Lung (tissue), 12 donors: ENCODE data around the gene AGBL4. TPM values are rescaled to one million over a fixed set of nuclear protein-coding genes. Genes with fewer than 3 reads are reported as not detected.

Experiments used
- ATAC-seq: fragments of 200-7000 bp; cut with Tn5 transposase; one replicate; pipeline ENCODE4 v1.9.1; 2020; ENCODE audit warnings: moderate number of reproducible peaks; ENCODE audit not compliant: insufficient read depth, low FRiP score
- DNase-seq, 3 donors: peaks; one replicate each; pipeline ENCODE4 v3.0.0-alpha.2; 2013 to 2017
- H3K27ac ChIP-seq, 2 donors: one replicate each; pipeline ENCODE4 v1.5.1; 2013; ENCODE audit warnings: mild to moderate bottlenecking in 2 of 2, moderate library complexity in 2 of 2, control low read depth in 1 of 2, inconsistent platforms in 1 of 2, low read depth in 1 of 2, low read length in 1 of 2
- H3K27me3 ChIP-seq, 3 donors: one replicate each; pipeline ENCODE4 v1.5.1; 2013; ENCODE audit warnings: low read length in 2 of 3; ENCODE audit not compliant: control insufficient read depth in 3 of 3, insufficient read depth in 3 of 3
- H3K36me3 ChIP-seq, 4 donors: one replicate each; pipeline ENCODE4 v1.5.1; 2013; ENCODE audit warnings: low read length in 4 of 4, mild to moderate bottlenecking in 1 of 4, moderate library complexity in 1 of 4; ENCODE audit not compliant: control insufficient read depth in 4 of 4, insufficient read depth in 4 of 4
- H3K4me1 ChIP-seq, 5 donors: one replicate each; pipeline ENCODE4 v1.5.1; 2013; ENCODE audit warnings: low read length in 5 of 5, mild to moderate bottlenecking in 2 of 5, moderate library complexity in 1 of 5; ENCODE audit not compliant: control insufficient read depth in 5 of 5, insufficient read depth in 5 of 5
- H3K4me3 ChIP-seq: one replicate; pipeline ENCODE4 v1.5.1; 2013; ENCODE audit warnings: mild to moderate bottlenecking, control low read depth, moderate library complexity
- H3K9ac ChIP-seq, 2 donors: one replicate each; pipeline ENCODE4 v1.5.1; 2013; ENCODE audit warnings: low read length in 2 of 2, control low read depth in 1 of 2; ENCODE audit not compliant: insufficient read depth in 1 of 2
- H3K9me3 ChIP-seq, 4 donors: one replicate each; pipeline ENCODE4 v1.5.1; 2013; ENCODE audit warnings: low read length in 3 of 4, mild to moderate bottlenecking in 1 of 4, moderate library complexity in 1 of 4; ENCODE audit not compliant: control insufficient read depth in 4 of 4, insufficient read depth in 3 of 4
- WGBS, 2 donors: extraction: QIAGEN DNeasy Blood & Tissue Kit; methylation state at CpG; one replicate each; pipeline ENCODE4 v1.1.7; 2013; 5-methylcytosine and 5-hydroxymethylcytosine counted together
- polyA plus RNA-seq, 2 donors: library from polyadenylated mRNA; stranded (reverse); fragments of 200-250 nt; gene quantifications; one replicate each; pipeline ENCODE4 v1.2.1, GENCODE V29; 2013
- total RNA-seq, 2 donors: library from RNA; depleted of rRNA in 1 of 2; stranded (reverse); fragments of >200 nt in 1 of 2; gene quantifications; one replicate each; pipeline ENCODE4 v1.2.1, GENCODE V29; 2014 to 2021
- TF ChIP-seq, protein P1 (sequence below): IDR thresholded peaks from 2 replicates; pipeline ENCODE4 v1.5.1; 2012; ENCODE audit warnings: mild to moderate bottlenecking; ENCODE audit errors: control extremely low read depth, extremely low read depth
- donor health status: control.
- donor health status: control.
- donor health status: Bipolar disorder and iron deficiency.
- donor health status: healthy.
- donor health status: DM: yes; HTN: yes; CAD: no.

AGBL4 gene
- total and polyA plus RNA-seq, 4 donors, result 0.24 to 7.5 (median 2.6) TPM

DNA sequence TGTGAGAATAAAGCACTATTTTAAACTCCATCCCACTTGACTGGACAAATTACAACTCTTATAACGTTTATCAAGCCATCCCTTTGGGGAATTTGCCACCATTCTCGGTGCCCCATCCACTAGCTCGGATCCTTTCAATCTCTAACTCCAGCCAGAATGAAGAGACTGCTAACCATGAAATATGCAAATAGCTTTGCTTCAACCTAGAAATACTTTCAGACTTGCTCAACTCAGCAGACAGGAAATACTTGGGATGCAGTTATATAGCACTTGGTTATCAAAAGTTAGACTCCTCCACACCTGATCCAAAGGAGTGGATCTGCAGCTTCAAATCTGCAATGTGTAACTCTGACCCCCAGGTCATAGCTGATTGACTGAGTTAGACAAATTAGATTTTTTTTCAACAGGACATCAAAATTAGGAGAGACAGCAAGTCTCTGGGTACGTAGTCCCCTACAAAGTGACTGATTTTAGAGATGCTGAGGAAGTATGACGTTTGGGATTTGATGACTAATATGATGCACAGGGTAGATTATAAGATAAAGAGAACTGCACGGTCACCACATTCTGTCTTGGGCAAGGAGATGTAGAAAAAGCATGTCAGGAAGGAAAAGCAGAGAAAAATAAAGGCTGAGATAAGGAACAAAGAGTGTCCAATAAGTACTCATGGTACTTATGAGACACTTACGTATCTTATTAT, 496.0 kb downstream of the AGBL4 start:
- WGBS, 2 donors, result 68 to 72% methylated on average over 7 of the region's 7 CpGs
- TF ChIP-seq, protein P1, sequence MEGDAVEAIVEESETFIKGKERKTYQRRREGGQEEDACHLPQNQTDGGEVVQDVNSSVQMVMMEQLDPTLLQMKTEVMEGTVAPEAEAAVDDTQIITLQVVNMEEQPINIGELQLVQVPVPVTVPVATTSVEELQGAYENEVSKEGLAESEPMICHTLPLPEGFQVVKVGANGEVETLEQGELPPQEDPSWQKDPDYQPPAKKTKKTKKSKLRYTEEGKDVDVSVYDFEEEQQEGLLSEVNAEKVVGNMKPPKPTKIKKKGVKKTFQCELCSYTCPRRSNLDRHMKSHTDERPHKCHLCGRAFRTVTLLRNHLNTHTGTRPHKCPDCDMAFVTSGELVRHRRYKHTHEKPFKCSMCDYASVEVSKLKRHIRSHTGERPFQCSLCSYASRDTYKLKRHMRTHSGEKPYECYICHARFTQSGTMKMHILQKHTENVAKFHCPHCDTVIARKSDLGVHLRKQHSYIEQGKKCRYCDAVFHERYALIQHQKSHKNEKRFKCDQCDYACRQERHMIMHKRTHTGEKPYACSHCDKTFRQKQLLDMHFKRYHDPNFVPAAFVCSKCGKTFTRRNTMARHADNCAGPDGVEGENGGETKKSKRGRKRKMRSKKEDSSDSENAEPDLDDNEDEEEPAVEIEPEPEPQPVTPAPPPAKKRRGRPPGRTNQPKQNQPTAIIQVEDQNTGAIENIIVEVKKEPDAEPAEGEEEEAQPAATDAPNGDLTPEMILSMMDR, result no peak
- Histone ChIP-seq H3K36me3 (no peaks in the 10 kb centered on the region), H3K27me3 (no peaks in the 10 kb centered on the region), H3K9me3 (peaks cover 0 to 1% (median 0%) of the 10 kb centered on the region in 4 donors), H3K27ac (no peak overlapping the region), H3K4me1 (no peaks in the 10 kb centered on the region), H3K9ac (no peak overlapping the region), H3K4me3 (no peak overlapping the region)
- ATAC-seq, result no peak
- DNase-seq, result no peak

DNA sequence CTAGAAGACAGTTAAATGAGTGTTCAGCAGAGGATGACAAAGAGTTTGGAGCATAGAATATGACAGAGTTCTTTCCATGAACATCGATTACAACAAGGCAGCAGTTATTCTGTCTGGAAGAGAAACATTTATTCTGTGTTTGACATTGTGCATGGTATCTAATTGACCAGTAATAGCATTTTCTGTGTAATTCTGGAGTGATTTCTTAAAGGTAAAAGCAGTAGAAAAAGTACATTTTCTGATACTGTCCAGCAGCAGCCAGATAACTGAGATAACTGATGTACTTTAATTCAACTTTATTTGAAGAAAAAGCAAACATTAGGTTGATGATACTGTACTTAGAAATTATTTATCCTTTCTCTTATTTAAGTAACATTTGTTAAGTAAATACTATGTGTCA, 497.1 kb downstream of the AGBL4 start:
- DNase-seq (no peak), ATAC-seq (no peak)
- TF ChIP-seq, protein P1, result no peak
- H3K9me3 ChIP-seq, result peaks cover 0 to 1% (median 0%) of the 10 kb centered on the region in 4 donors
- no peak overlapping the region for H3K27ac ChIP-seq
- no peaks in the 10 kb centered on the region for H3K36me3 ChIP-seq
- no peaks in the 10 kb centered on the region for H3K4me1 ChIP-seq
- H3K4me3 ChIP-seq, result no peak overlapping the region
- H3K27me3 ChIP-seq, result no peaks in the 10 kb centered on the region
- H3K9ac ChIP-seq, result no peak overlapping the region
- 94 to 97% methylated on average over 1 of the region's 1 CpG for WGBS, 2 donors

DNA sequence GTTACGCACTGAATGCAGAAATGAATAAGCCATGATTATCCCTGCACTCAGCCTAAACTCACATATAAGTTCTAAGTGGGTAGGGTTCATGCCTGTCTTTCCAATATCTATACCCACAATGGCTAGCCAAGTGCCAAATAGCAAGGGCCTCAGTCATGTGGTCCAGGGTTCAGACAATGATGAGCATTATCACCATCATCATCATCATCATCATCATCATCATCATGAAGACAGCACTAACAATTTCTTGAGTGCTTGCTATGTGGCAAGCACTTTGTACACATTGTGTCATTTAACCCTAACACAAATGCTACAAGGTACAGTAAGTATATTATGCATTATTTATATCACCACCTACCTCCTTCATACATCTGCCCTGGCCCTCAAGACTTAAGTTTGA, 500.0 kb downstream of the AGBL4 start:
- H3K4me3 ChIP-seq, result no peak overlapping the region
- H3K9me3 ChIP-seq, result peaks cover 0 to 1% (median 0%) of the 10 kb centered on the region in 4 donors
- H3K9ac ChIP-seq, result no peak overlapping the region
- H3K36me3 ChIP-seq, result no peaks in the 10 kb centered on the region
- H3K27me3 ChIP-seq, result no peaks in the 10 kb centered on the region
- no peak for ATAC-seq
- H3K4me1 ChIP-seq, result no peaks in the 10 kb centered on the region
- no peak for DNase-seq
- WGBS, 2 donors, result 91 to 97% methylated on average over 1 of the region's 1 CpG
- TF ChIP-seq, protein P1, result no peak
- no peak overlapping the region for H3K27ac ChIP-seq

DNA sequence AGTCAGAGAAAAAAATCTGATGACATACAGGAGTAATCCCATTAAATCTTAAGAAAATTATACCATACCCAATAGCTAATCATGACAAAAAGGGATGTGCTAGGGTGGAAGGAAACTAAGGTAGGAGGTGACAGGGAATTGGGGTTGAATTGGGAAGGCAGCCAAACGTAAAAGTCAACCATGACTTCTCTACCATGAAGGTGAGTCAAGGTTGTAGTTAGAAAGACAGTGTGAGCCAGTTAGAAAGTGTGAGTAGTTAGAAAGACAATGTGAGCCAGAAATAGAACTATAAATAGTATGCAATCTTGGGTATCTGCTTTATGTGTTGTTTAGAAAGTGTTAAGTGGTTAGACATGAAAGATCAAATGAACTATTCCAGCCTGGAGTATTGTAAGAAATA, 556.8 kb downstream of the AGBL4 start:
- TF ChIP-seq, protein P1, result no peak
- H3K27ac ChIP-seq, result no peak overlapping the region
- no peak overlapping the region for H3K4me3 ChIP-seq
- DNase-seq (no peak), ATAC-seq (no peak)
- no peaks in the 10 kb centered on the region for H3K36me3 ChIP-seq
- H3K9me3 ChIP-seq, result no peaks in the 10 kb centered on the region
- no peaks in the 10 kb centered on the region for H3K4me1 ChIP-seq
- 68 to 81% methylated on average over 1 of the region's 1 CpG for WGBS, 2 donors
- no peaks in the 10 kb centered on the region for H3K27me3 ChIP-seq
- H3K9ac ChIP-seq, result no peak overlapping the region
